AG09319 (cell line): ENCODE measurements around the gene CUX1.

Experiments used
- DNase-seq: peaks from one replicate; pipeline ENCODE4 v3.0.0-alpha.2; 2010; ENCODE audit warnings: low read depth; ENCODE audit errors: extremely low read depth
- CTCF ChIP-seq: IDR thresholded peaks from 2 replicates; pipeline ENCODE4 v1.5.1; 2011; ENCODE audit warnings: low read depth, mild to moderate bottlenecking, inconsistent platforms, low read length, moderate library complexity

CUX1 gene

GRCh38 chr7:102313997-102314780, 496.8 kb downstream of the CUX1 start:
- no peak for DNase-seq
- no peak for TF ChIP-seq CTCF

GRCh38 chr7:102317231-102318059, 500.0 kb downstream of the CUX1 start:
- no peak for DNase-seq
- no peak for TF ChIP-seq CTCF

- no peak for TF ChIP-seq CTCF
- no peak for DNase-seq
Measured at GRCh38 chr7:102318482-102318971, 501.1 kb downstream of the CUX1 start.

- TF ChIP-seq CTCF, result no peak
- no peak for DNase-seq
Measured at GRCh38 chr7:102319671-102320070, 502.2 kb downstream of the CUX1 start.

GRCh38 chr7:102320181-102320580, 502.8 kb downstream of the CUX1 start:
- DNase-seq, result no peak
- no peak for TF ChIP-seq CTCF

- no peak for TF ChIP-seq CTCF
Measured at GRCh38 chr7:102320601-102321350, 503.4 kb downstream of the CUX1 start.

More at GRCh38 chr7:102320601-102321350, 503.4 kb downstream of the CUX1 start:
- no peak for DNase-seq
